HepG2 (cell line): Measurements from ENCODE around the gene TEAD1. TPM values are rescaled to one million over a fixed set of nuclear protein-coding genes. Genes with fewer than 3 reads are reported as not detected.
A peak's percentile ranks its signal among the peaks of the same experiment; 100 is the strongest.

ENCODE experiments used
- CEBPB ChIP-seq: IDR thresholded peaks from 2 replicates; pipeline ENCODE4 v1.6.1; 2011; ENCODE audit warnings: low read depth, low read length, improper control_type of control experiment, borderline replicate concordance
- GLMP ChIP-seq: sonication (generic); formaldehyde crosslinking; IDR thresholded peaks from 2 replicates; pipeline ENCODE4 v1.9.0; 2021; ENCODE audit warnings: missing genetic modification reagents, mild to moderate bottlenecking, borderline replicate concordance
- HNF4G ChIP-seq, 2 experiments: sonication (generic) in 1 of 2; formaldehyde crosslinking in 1 of 2; IDR thresholded peaks; 2 replicates each; pipeline versions ENCODE4 v1.4.0 to v1.6.1; 2011 to 2020; ENCODE audit warnings: borderline replicate concordance in 2 of 2, low read depth in 2 of 2, mild to moderate bottlenecking in 2 of 2, low read length in 1 of 2, missing genetic modification reagents in 1 of 2, moderate library complexity in 1 of 2
- HOMEZ ChIP-seq: IDR thresholded peaks from 2 replicates; pipeline ENCODE4 v1.6.1; 2016; ENCODE audit warnings: low read depth
- MAZ ChIP-seq, 2 experiments: sonication (generic) in 1 of 2; formaldehyde crosslinking in 1 of 2; IDR thresholded peaks; 2 replicates each; pipeline versions ENCODE4 v1.5.0 to v1.6.1; 2012 to 2020; ENCODE audit warnings: low read depth in 2 of 2, mild to moderate bottlenecking in 2 of 2, borderline replicate concordance in 1 of 2, improper control_type of control experiment in 1 of 2, low read length in 1 of 2, missing genetic modification reagents in 1 of 2, moderate library complexity in 1 of 2
- MYNN ChIP-seq: sonication (generic); formaldehyde crosslinking; IDR thresholded peaks from 2 replicates; pipeline ENCODE4 v1.4.0; 2020; ENCODE audit warnings: mild to moderate bottlenecking, low read depth, missing genetic modification reagents
- NKX3-1 ChIP-seq: sonication (generic); formaldehyde crosslinking; IDR thresholded peaks from 2 replicates; pipeline ENCODE4 v1.5.0; 2020; ENCODE audit warnings: missing genetic modification reagents
- NR2F2 ChIP-seq: IDR thresholded peaks from 2 replicates; pipeline ENCODE4 v1.6.1; 2012; ENCODE audit warnings: low read depth, inconsistent platforms, borderline replicate concordance
- SP140L ChIP-seq: sonication (generic); formaldehyde crosslinking; IDR thresholded peaks from 2 replicates; pipeline ENCODE4 v1.4.0; 2020; ENCODE audit warnings: missing genetic modification reagents, borderline replicate concordance
- ZMYM3 ChIP-seq: sonication (generic); formaldehyde crosslinking; IDR thresholded peaks from 2 replicates; pipeline ENCODE4 v1.5.1; 2020; ENCODE audit warnings: mild to moderate bottlenecking, missing genetic modification reagents
- ZMYM4 ChIP-seq: sonication (generic); formaldehyde crosslinking; IDR thresholded peaks from 2 replicates; pipeline ENCODE4 v1.8.1; 2023; ENCODE audit warnings: mild to moderate bottlenecking, missing genetic modification reagents
- ZNF101 ChIP-seq: sonication (generic); formaldehyde crosslinking; IDR thresholded peaks from 2 replicates; pipeline ENCODE4 v1.4.0; 2020; ENCODE audit warnings: mild to moderate bottlenecking, low read depth, missing genetic modification reagents, borderline replicate concordance
- ZNF124 ChIP-seq: sonication (generic); formaldehyde crosslinking; IDR thresholded peaks from 2 replicates; pipeline ENCODE4 v1.4.0; 2020; ENCODE audit warnings: missing genetic modification reagents
- ZNF24 ChIP-seq: fragments of 450-650 bp; IDR thresholded peaks from 2 replicates; pipeline ENCODE4 v1.6.1; 2017; ENCODE audit warnings: antibody characterized with exemption, mild to moderate bottlenecking
- ZNF253 ChIP-seq: sonication (generic); formaldehyde crosslinking; IDR thresholded peaks from 2 replicates; pipeline ENCODE4 v1.8.0; 2022; ENCODE audit warnings: mild to moderate bottlenecking, missing genetic modification reagents, borderline replicate concordance
- ZNF260 ChIP-seq: sonication (generic); formaldehyde crosslinking; IDR thresholded peaks from 2 replicates; pipeline ENCODE4 v1.4.0; 2020; ENCODE audit warnings: missing genetic modification reagents, low read depth, mild to moderate bottlenecking, borderline replicate concordance
- ZNF263 ChIP-seq: sonication (generic); formaldehyde crosslinking; IDR thresholded peaks from 2 replicates; pipeline ENCODE4 v1.4.0; 2020; ENCODE audit warnings: missing genetic modification reagents
- ZNF3 ChIP-seq: IDR thresholded peaks from 2 replicates; pipeline ENCODE4 v1.7.0; 2017; ENCODE audit warnings: inconsistent platforms
- ZNF337 ChIP-seq: sonication (generic); formaldehyde crosslinking; IDR thresholded peaks from 2 replicates; pipeline ENCODE4 v1.5.1; 2020; ENCODE audit warnings: missing genetic modification reagents, low read depth, mild to moderate bottlenecking, borderline replicate concordance
- ZNF430 ChIP-seq: sonication (generic); formaldehyde crosslinking; IDR thresholded peaks from 2 replicates; pipeline ENCODE4 v1.9.0; 2021; ENCODE audit warnings: mild to moderate bottlenecking, missing genetic modification reagents
- ZNF513 ChIP-seq: sonication (generic); formaldehyde crosslinking; conservative IDR thresholded peaks from 2 replicates; pipeline ENCODE4 v1.5.0; 2020; ENCODE audit warnings: missing genetic modification reagents
- ZNF572 ChIP-seq: sonication (generic); formaldehyde crosslinking; IDR thresholded peaks from 2 replicates; pipeline ENCODE4 v1.5.1; 2020; ENCODE audit warnings: mild to moderate bottlenecking, missing genetic modification reagents
- ZNF766 ChIP-seq: sonication (generic); formaldehyde crosslinking; IDR thresholded peaks from 2 replicates; pipeline ENCODE4 v1.5.0; 2020; ENCODE audit warnings: missing genetic modification reagents, borderline replicate concordance
- ZNF788 ChIP-seq: sonication (generic); formaldehyde crosslinking; IDR thresholded peaks from 2 replicates; pipeline ENCODE4 v1.5.0; 2020; ENCODE audit warnings: mild to moderate bottlenecking, missing genetic modification reagents, borderline replicate concordance
- ZNF839 ChIP-seq: sonication (generic); formaldehyde crosslinking; IDR thresholded peaks from 2 replicates; pipeline ENCODE4 v1.4.0; 2020; ENCODE audit warnings: missing genetic modification reagents, mild to moderate bottlenecking, borderline replicate concordance
- ZSCAN22 ChIP-seq: sonication (generic); formaldehyde crosslinking; IDR thresholded peaks from 2 replicates; pipeline ENCODE4 v1.4.0; 2020; ENCODE audit warnings: mild to moderate bottlenecking, missing genetic modification reagents
- polyA plus RNA-seq, 8 experiments: library from polyadenylated mRNA; depleted of rRNA in 3 of 8; stranded (reverse) in 7 of 8; unstranded in 1 of 8; fragments of >200 nt; fragmentation: Illumina TruSeq in 4 of 8; extraction: Trizol in 4 of 8; gene quantifications; 2 replicates each; pipeline versions ENCODE4 v1.2.1 to v1.2.3, GENCODE V29; 2011 to 2016; ENCODE audit warnings: low read depth in 4 of 8, missing spikeins in 1 of 8, mixed read lengths in 1 of 8; ENCODE audit not compliant: insufficient read depth in 1 of 8
- total RNA-seq, 5 experiments: library from RNA; depleted of rRNA; stranded (reverse); fragments of >200 nt; fragmentation: Illumina TruSeq; extraction: Trizol; gene quantifications; 2 replicates each; pipeline ENCODE4 v1.2.3, GENCODE V29; 2016; ENCODE audit warnings: low read depth in 1 of 5

The TEAD1 gene
- total and polyA plus RNA-seq, 2 of the 13 experiments (the other 11 are each of a cell fraction or from before 2014, with no cell fraction given), result 20.1 to 30.5 TPM

- TF ChIP-seq ZNF260 (CRISPR knock-in tag) (no peak), ZNF788 (CRISPR knock-in tag) (peak; percentile 90; the same call in 1 of the 2 replicates), ZNF572 (CRISPR knock-in tag) (0 out of 2 replicates have a peak, but pooled peaks have one; percentile 25), ZNF3 (CRISPR knock-in tag) (no peak), HNF4G (IDR thresholded peaks at IDR 0.05; ENCODE audit: borderline replicate concordance, low read depth, low read length) (peak; percentile 51; the same call in 1 of the 2 replicates), HNF4G (CRISPR knock-in tag; IDR thresholded peaks at IDR 0.05; ENCODE audit: borderline replicate concordance, low read depth) (no peak), ZNF253 (CRISPR knock-in tag) (no peak), ZNF430 (CRISPR knock-in tag) (peak; percentile 63; the same call in 1 of the 2 replicates), GLMP (CRISPR knock-in tag) (no peak), NR2F2 (peak; percentile 66; the same call in 1 of the 2 replicates), ZNF337 (CRISPR knock-in tag) (peak; percentile 60; the same call in 1 of the 2 replicates), MYNN (CRISPR knock-in tag) (peak; percentile 89; the same call in 1 of the 2 replicates), NKX3-1 (CRISPR knock-in tag) (no peak), HOMEZ (CRISPR knock-in tag) (peak; percentile 81; the same call in 1 of the 2 replicates), ZNF766 (CRISPR knock-in tag) (peak; percentile 72; the same call in 1 of the 2 replicates), ZMYM3 (CRISPR knock-in tag) (peak; percentile 71), MAZ (IDR thresholded peaks at IDR 0.05; ENCODE audit: borderline replicate concordance, low read depth, low read length) (no peak), MAZ (CRISPR knock-in tag; IDR thresholded peaks at IDR 0.05; ENCODE audit: low read depth) (peak; percentile 40; the same call in 1 of the 2 replicates), ZNF24 (peak; percentile 72; the same call in 1 of the 2 replicates), ZSCAN22 (no peak), ZMYM4 (peak; percentile 88), ZNF124 (CRISPR knock-in tag) (no peak; the same call in 1 of the 2 replicates), CEBPB (peak; percentile 100), ZNF839 (CRISPR knock-in tag) (no peak), SP140L (CRISPR knock-in tag) (no peak), ZNF101 (CRISPR knock-in tag) (no peak), ZNF263 (CRISPR knock-in tag) (no peak), ZNF513 (CRISPR knock-in tag) (no peak)
Measured at GRCh38 chr11:12802418-12803085, 128.3 kb downstream of the TEAD1 start (continued).
